Skeletal muscle satellite cell (primary cell): ENCODE results near the gene NCAPD2.

ENCODE experiments used
- H3K27me3 ChIP-seq: 2 replicates; pipeline ENCODE4 v1.7.0; 2013; ENCODE audit warnings: low read length; ENCODE audit not compliant: control insufficient read depth, insufficient read depth
- H3K36me3 ChIP-seq: 2 replicates; pipeline ENCODE4 v1.7.0; 2013; ENCODE audit warnings: mild to moderate bottlenecking, control low read depth, low read length; ENCODE audit not compliant: insufficient read depth
- H3K4me1 ChIP-seq: 2 replicates; pipeline ENCODE4 v1.7.0; 2013; ENCODE audit warnings: low read length; ENCODE audit not compliant: control insufficient read depth, insufficient read depth
- H3K4me2 ChIP-seq: 2 replicates; pipeline ENCODE4 v1.7.0; 2013; ENCODE audit warnings: mild to moderate bottlenecking, low read length
- H3K4me3 ChIP-seq: 2 replicates; pipeline ENCODE4 v1.7.0; 2013; ENCODE audit warnings: low read length
- H3K9ac ChIP-seq: 2 replicates; pipeline ENCODE4 v1.7.0; 2013; ENCODE audit warnings: mild to moderate bottlenecking, low read depth, low read length, moderate library complexity
- H3K9me3 ChIP-seq: replicated peaks from 2 replicates; pipeline ENCODE4 v1.7.0; 2013; ENCODE audit warnings: mild to moderate bottlenecking, control low read depth, low read length

Gene NCAPD2

GRCh38 chr12:6548556-6548955 is 54.7 kb downstream of the NCAPD2 start:
- Histone ChIP-seq H3K4me2 (peak overlapping the region; percentile 84), H3K4me1 (peaks cover 66% of the 10 kb centered on the region), H3K9me3 (no peaks in the 10 kb centered on the region), H3K4me3 (peak overlapping the region; percentile 56), H3K27me3 (no peaks in the 10 kb centered on the region), H3K9ac (peak overlapping the region; percentile 66), H3K36me3 (peaks cover 42% of the 10 kb centered on the region)

- peak overlapping the region; percentile 84 for H3K4me2 ChIP-seq
- no peaks in the 10 kb centered on the region for H3K27me3 ChIP-seq
- peaks cover 42% of the 10 kb centered on the region for H3K36me3 ChIP-seq
- H3K4me1 ChIP-seq: peaks cover 69% of the 10 kb centered on the region
- H3K4me3 ChIP-seq: peak overlapping the region; percentile 91
- no peaks in the 10 kb centered on the region for H3K9me3 ChIP-seq
- H3K9ac ChIP-seq: peak overlapping the region; percentile 85
Observed at GRCh38 chr12:6548966-6549683, 55.2 kb downstream of the NCAPD2 start.

GRCh38 chr12:6549684-6550151 is 55.8 kb downstream of the NCAPD2 start:
- H3K36me3 ChIP-seq: peaks cover 37% of the 10 kb centered on the region
- H3K27me3 ChIP-seq: no peaks in the 10 kb centered on the region
- H3K9ac ChIP-seq: peak overlapping the region; percentile 85
- peak overlapping the region; percentile 84 for H3K4me2 ChIP-seq
- H3K4me3 ChIP-seq: peak overlapping the region; percentile 91
- peaks cover 71% of the 10 kb centered on the region for H3K4me1 ChIP-seq
- H3K9me3 ChIP-seq: no peaks in the 10 kb centered on the region

GRCh38 chr12:6550294-6551062 is 56.6 kb downstream of the NCAPD2 start:
- Histone ChIP-seq H3K9ac (peak overlapping the region; percentile 85), H3K36me3 (peaks cover 40% of the 10 kb centered on the region), H3K4me3 (peak overlapping the region; percentile 91), H3K27me3 (no peaks in the 10 kb centered on the region), H3K9me3 (no peaks in the 10 kb centered on the region), H3K4me1 (peaks cover 71% of the 10 kb centered on the region), H3K4me2 (peak overlapping the region; percentile 84)

- Histone ChIP-seq H3K36me3 (peaks cover 34% of the 10 kb centered on the region), H3K9ac (peak overlapping the region; percentile 85), H3K9me3 (no peaks in the 10 kb centered on the region), H3K27me3 (no peaks in the 10 kb centered on the region), H3K4me1 (peaks cover 71% of the 10 kb centered on the region), H3K4me2 (peak overlapping the region; percentile 84), H3K4me3 (peak overlapping the region; percentile 91)
Observed at GRCh38 chr12:6551063-6551461, 57.2 kb downstream of the NCAPD2 start.

GRCh38 chr12:6551496-6552139 is 57.7 kb downstream of the NCAPD2 start:
- no peaks in the 10 kb centered on the region for H3K27me3 ChIP-seq
- H3K4me2 ChIP-seq: peak overlapping the region; percentile 84
- peaks cover 34% of the 10 kb centered on the region for H3K36me3 ChIP-seq
- H3K9ac ChIP-seq: peak overlapping the region; percentile 85
- H3K9me3 ChIP-seq: no peaks in the 10 kb centered on the region
- peak overlapping the region; percentile 91 for H3K4me3 ChIP-seq
- peaks cover 71% of the 10 kb centered on the region for H3K4me1 ChIP-seq

- peak overlapping the region; percentile 91 for H3K4me3 ChIP-seq
- peak overlapping the region; percentile 85 for H3K9ac ChIP-seq
- peaks cover 69% of the 10 kb centered on the region for H3K4me1 ChIP-seq
- H3K4me2 ChIP-seq: peak overlapping the region; percentile 84
- H3K9me3 ChIP-seq: no peaks in the 10 kb centered on the region
- H3K27me3 ChIP-seq: no peaks in the 10 kb centered on the region
- peaks cover 34% of the 10 kb centered on the region for H3K36me3 ChIP-seq
Observed at GRCh38 chr12:6552140-6552551, 58.2 kb downstream of the NCAPD2 start.

GRCh38 chr12:6553051-6553868 is 59.4 kb downstream of the NCAPD2 start:
- Histone ChIP-seq H3K9ac (peak overlapping the region; percentile 85), H3K36me3 (peaks cover 33% of the 10 kb centered on the region)

GRCh38 chr12:6554168-6555017 is 60.5 kb downstream of the NCAPD2 start:
- Histone ChIP-seq H3K27me3 (no peaks in the 10 kb centered on the region), H3K36me3 (peaks cover 38% of the 10 kb centered on the region), H3K9me3 (no peaks in the 10 kb centered on the region), H3K4me1 (peaks cover 47% of the 10 kb centered on the region), H3K4me2 (peak overlapping the region; percentile 84), H3K4me3 (peak overlapping the region; percentile 91), H3K9ac (peak overlapping the region; percentile 84)

More at GRCh38 chr12:6553051-6553868, 59.4 kb downstream of the NCAPD2 start:
- Histone ChIP-seq H3K4me2 (peak overlapping the region; percentile 84), H3K4me3 (peak overlapping the region; percentile 91), H3K27me3 (no peaks in the 10 kb centered on the region), H3K9me3 (no peaks in the 10 kb centered on the region), H3K4me1 (peaks cover 57% of the 10 kb centered on the region)

GRCh38 chr12:6555018-6555691 is 61.3 kb downstream of the NCAPD2 start:
- Histone ChIP-seq H3K27me3 (no peaks in the 10 kb centered on the region), H3K4me3 (peak overlapping the region; percentile 91), H3K4me1 (peaks cover 39% of the 10 kb centered on the region), H3K9ac (peak overlapping the region; percentile 84), H3K9me3 (no peaks in the 10 kb centered on the region), H3K4me2 (peak overlapping the region; percentile 84), H3K36me3 (peaks cover 41% of the 10 kb centered on the region)
